Right renal pelvis (tissue), 4 donors: ENCODE results near the gene LDAF1. TPM values are rescaled to one million over a fixed set of nuclear protein-coding genes. Genes with fewer than 3 reads are reported as not detected.
"Not testable (repeated sequence)": the region's sequence is repeated elsewhere in the genome, so short reads cannot be mapped to it uniquely, and the experiment has no call there.

Experiments
- DNase-seq, 4 donors: peaks; one replicate each; pipeline ENCODE4 v3.0.0-alpha.2; 2013; ENCODE audit warnings: low read depth in 4 of 4, low spot score in 3 of 4, missing footprints in 1 of 4
- polyA plus RNA-seq, 4 donors: library from polyadenylated mRNA; unstranded; fragments of 120-200 nt; gene quantifications; one replicate each; pipeline ENCODE4 v1.2.1, GENCODE V29; 2013; ENCODE audit not compliant: insufficient read length in 4 of 4

LDAF1 gene
- polyA plus RNA-seq, 4 donors: 22.8 to 28.6 (median 26.2) TPM

DNA sequence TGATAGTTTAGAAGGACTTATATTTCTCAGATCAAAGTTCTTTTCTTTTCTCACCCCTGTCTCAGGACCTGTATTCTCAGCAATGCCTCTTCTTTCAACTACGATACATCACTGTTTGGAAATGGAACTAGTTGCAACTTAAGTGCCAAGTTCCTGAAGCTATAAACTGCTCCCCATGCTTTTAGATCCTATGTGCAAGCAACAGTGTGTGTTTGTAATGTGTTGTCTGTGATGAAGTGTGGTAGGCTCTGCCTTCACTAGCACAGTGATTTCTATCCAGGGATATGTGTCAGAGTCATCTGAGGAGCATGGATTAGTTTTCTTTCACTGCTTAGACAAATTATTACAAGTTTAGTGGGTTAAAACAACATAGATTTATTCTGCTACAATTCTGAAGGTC lies 34.5 kb downstream of the LDAF1 start:
- no peak for DNase-seq

DNA sequence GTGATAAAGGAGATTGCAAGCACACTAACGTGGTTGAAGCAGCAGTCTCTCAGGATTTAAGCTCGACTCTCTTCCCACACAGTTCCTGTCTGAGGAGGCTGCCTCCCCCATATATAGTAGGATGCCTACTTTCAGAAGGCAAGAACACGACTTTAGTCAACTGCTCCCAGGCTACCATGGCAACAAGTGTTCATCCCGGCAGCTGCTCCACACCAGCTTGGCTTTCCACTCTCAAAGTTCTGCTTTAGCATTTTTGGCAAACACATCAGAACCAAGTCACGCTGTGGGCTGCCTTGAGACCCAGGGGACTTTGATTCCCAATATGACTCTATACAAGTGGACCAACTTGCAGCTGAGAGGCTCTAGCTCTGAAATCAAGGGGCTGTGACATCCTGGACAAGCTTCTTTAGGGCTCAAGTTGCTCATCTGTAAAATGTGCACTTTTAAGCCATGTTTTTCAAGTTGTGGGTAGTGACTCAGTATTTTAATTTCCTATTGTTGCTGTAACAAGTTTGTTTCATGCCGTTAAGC lies 36.4 kb downstream of the LDAF1 start:
- no peak for DNase-seq

DNA sequence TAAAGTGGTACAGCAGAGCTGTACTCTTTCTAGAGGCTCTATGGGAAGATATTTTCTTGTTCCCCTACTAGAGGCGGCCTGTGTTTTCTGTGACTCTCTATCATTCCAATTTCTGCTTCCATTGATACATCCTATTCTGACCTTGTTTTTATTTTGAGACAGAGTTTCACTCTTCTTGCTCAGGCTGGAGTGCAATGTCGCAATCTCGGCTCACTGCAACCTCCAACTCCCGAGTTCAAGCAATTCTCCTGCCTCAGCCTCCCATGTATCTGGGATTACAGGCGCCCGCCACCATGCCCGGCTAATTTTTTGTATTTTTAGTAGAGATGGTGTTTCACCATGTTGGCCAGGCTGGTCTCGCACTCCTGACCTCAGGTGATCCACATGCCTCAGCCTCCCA lies 36.9 kb downstream of the LDAF1 start:
- DNase-seq: not testable (repeated sequence)

DNA sequence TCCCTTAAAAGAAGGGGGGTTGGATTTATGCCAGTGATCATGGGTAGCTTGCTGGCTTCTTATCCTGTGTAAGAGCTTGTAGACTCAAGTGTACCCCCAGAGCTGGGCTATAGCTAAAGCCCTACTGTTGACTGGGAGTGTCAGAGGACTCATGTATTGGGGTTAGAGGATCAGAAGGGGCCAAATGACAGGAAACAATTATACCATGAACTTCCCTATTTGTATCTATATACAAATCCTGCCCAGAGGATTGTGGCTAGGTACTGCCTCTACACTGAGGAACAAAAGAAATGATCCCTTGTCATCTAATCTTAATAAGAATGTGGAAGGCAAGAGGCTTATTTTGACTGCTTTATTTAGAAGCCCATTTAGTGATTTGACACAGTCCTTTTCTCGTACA lies 38.6 kb downstream of the LDAF1 start:
- no peak for DNase-seq

DNA sequence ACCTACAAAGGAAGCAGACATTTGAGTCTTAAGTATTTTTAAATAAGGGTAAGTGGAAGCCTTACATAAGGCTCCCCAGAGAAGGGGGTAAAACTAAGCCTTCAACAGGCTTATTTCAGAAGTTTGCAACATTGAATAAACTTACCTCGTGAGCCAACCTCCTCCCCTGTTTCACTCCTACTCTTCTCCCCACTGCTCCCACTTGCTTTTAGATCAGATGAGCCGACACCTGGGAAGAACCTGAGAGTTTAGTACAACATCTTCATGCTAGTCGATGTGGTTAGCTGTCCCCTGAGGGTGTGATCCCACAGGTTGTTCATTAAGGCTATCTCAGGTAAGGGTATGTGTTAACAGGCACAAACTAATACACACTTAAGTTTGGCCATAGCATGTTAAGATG lies 39.1 kb downstream of the LDAF1 start:
- no peak for DNase-seq

DNA sequence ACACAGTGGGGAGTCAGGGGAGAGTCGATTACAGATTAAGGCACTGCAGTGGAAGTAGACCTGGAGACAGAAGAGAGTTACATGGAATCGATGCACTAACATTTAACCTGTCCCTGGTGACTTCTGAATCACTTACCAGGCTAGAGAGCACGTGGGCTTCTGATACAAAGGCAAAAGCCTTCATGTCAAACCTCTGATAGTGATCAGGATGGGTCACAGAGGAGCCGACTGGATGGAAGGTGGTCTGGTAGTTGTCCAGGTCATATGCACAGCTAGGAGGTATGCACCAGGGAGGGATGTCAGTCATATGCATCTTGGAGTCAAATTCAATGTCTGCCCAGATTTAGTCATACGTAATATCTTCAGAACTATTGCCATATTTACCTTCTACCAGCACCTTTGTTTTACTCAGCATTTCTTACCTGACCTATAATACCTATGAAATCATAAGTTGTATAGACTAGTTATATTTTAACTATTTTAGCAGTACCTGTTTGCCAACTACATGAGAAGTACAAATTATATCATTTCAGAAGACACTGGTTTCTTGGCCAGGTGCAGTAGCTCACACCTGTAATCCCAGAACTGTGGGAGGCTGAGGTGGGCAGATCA lies 41.2 kb downstream of the LDAF1 start:
- DNase-seq: no peak

DNA sequence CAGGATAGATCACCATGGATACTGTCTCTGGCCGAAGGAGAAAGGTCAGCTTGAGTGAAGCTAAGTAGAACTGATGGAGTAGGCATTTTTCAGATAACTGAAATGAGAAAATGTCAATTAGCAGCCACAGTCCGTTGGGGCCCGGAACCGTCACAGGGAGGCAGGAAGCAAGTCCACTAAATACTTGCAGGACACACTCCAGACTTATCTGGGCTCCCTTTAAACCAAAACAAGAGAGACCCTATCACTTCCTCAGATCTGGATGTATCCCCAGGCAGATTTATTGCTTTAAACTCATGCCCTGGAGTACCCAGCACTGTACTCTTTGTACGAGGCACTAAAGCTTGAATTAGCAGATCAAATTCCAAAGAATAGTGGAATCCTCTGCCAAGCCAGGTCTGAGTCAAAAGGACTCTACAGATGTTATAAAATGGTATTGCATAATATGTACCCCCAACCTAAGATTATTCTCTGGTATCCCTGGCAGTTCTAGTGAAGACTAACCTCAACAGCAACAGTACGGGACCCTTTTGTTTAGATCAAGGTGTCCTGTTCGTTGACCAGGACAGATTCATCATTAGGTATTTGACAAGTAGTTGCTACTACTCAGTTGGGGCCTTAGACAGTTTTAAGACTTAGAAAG lies 44.8 kb downstream of the LDAF1 start:
- DNase-seq: no peak

DNA sequence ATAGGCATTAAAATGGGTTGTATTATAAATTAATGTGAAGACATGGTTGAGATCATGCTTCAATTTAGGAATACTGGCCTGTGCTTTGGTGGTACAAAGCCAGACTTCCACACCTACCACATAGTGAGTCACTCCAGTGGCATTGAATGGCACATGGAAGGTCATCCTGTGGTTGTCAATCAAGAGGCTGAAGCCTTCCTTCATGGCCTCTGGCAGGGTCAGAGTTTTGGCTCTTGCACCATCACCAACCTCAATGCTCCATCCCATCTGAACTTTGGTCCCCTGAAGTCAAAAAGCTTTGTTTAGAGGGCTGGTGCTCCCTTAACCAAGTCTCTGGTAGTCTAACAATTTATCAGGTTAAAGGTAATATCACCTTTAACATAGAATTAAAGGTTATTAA lies 46.8 kb downstream of the LDAF1 start:
- DNase-seq: no peak

DNA sequence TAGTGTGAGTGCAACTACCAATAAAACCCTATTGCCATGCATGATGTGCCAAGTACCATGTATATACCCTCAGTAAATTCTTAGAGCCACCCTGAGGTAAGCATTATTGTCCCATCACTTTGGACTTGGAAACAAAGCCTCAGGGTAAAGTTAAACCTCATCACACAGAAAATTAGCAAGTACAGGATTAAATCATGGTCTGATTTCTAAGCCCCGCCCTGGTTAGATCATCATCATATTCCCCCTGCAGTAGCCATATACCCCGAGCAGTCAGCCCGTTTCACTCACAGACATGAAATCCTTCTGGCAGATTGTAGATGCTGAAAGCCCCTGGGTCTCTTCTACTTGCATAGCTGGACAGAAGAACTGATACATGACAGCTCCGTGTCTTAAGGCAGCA lies 48.1 kb downstream of the LDAF1 start:
- no peak for DNase-seq

DNA sequence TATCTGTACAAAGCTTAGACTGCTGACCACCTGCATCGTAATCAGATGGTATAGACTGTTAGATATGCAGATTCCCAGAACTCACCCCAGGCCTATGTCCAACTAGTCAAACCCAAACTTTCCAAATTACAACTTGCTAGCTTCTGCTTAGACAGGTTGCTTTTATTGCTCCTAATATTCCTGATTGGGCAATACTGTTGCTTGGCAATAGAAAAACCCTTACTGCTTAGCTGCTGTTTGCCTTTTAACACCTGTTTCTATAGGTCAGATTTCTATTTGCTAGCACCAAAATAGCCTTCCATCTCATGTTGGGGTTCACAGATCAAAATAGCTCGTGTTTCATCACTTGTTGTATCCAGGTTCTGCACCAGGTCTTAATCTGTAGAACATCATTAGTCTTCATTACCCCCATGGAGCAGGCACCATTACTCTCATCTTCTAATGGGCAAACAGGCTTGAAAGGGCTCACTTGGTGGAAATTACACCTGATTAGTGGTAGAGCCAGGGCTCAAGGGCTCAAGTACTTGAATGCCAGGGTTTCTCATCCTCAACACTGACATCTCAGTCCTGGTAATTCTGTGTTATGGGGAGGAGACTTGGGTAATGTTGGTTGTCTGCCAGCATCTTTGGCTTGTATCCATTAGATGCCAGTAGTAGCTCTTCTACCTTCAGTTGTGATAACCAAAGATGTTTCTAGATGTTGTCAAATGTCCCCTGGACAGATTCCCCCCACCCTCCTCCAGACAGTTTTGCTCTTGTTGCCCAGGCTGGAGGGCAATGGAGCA lies 50.2 kb downstream of the LDAF1 start:
- DNase-seq: no peak

DNA sequence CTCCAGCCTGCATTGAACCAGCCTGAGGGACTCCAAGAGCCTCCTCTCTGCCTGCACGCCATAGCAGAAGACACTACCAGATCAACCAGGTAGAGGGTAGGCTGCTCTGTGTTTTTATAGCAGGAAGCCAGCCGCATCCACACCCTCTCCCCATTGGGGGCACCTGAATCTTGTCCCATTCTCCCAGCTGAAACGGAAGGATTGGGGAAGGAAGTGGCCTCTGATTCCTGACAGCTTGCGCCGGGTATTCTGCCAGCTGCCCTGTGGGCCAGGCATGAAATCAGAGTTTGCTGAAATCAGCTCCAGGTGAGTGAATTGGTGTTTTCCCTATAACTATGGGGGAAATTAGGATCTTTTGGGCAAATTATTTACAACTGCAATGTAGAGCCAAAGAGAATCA lies 53.0 kb downstream of the LDAF1 start, which contains the start of gene ZP2:
Gene ZP2, minus strand, starts transcription at position 89 of the 400 bp plus-strand sequence. Its CDS starts 27 bp downstream, at position 62.
- DNase-seq: no peak

DNA sequence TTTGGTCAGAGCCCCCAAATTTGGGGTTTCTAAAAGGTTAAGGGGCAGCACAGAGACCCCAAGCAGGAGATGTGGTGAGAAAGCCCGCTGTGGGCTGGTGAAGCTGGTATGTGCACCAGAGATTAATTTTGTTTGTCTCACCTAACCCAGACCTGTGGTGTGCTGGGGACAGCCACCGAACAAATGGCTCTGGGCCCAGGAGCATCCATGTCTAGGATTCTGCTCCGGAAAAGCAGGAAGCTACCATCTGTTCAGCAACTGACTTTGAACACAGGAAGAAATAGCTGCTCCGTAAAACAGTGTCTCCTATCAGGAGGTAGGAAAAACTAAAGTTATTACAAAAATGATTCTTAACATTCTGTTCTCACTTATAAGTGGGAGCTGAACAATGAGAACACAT lies 55.6 kb downstream of the LDAF1 start:
- DNase-seq: no peak

DNA sequence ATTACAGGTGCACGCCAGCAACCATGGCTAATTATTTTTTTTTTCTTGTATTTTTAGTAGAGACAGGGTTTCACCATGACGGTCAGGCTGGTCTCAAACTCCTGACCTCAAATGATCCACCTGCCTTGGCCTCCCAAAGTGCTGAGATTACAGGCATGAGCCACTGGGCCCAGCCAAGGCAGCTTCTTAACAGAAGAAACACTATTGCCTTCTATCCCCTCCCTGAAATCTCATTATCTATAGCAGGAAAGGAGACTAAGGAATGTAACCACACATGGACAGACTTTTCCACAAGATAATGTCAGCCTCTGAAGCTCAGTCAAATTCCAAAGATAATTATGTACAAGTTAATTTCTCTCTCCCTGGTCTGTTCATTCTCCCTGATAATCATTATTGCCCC lies 58.6 kb downstream of the LDAF1 start:
- DNase-seq: no peak

DNA sequence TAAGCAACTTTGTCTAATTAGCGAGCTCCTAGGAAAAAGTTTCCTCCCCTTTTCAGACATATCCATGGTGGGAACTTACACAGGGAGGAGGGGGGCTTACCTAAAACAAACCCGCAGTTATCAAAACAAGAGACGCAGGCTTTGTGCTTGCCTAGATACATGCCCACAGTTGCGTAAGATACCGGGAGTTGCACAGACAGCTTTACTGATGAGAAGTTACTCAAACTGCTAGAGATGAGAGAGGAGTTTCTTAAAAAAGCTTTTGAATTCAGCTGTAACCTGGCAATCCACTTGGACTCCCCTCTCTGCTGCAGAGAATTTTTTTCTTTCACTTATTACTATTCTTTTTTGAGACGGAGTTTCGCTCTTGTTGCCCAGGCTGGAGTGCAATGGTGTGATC lies 59.7 kb downstream of the LDAF1 start:
- DNase-seq: no peak

DNA sequence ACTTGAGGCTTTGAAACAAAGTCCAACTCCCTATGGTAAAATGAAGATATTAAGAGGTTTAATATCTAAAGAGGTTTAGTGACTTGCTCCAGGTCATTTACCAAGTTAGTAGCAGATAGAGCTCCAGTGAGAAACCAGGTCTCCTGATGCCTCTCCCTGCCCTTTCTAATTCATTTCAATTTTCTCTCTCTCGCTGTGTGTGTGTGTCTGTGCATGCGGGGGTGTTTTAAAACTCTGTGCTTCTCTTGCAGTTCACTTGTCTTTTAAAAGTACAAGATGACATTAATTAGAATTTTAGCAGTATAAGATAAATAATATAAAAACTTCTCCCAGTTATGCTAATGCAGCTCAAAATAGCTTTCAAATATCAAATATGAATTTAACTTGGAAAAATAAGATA lies 61.1 kb downstream of the LDAF1 start:
- no peak for DNase-seq

DNA sequence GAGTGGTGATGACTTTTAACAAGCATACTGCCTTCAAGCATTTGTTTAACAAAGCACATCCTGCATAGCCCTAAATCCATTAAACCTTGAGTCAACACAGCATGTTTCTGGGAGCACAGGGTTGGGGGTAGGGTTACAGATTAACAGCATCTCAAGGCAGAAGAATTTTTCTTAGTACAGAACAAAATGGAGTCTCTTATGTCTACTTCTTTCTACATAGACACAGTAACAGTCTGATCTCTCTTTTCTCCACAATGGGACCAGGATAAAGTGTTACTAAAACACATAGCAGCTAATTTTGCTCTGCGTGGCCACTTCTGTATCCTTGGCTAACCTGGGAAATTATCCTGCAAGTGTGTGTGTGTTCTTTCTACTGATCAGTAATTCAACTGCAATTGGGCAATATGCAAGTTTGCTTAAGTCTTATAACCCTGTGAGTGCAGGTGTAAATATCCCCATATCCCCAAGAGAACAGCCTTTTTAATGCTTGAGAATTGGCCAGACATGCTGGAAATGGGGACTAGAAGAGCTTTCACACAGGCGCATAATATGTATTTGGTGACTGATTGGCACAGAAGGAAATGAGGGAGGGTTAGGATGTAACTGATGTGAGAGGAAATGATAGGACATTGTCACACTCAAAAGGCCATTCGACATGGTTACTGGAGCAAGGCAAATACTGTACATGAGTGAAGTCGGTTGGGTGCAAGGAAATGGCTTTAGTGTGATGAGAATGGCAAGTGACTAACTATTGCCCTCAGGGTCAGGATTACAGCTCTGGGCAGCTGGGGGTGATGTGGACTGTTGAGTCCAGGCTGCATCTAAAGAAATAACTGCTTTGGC lies 64.2 kb downstream of the LDAF1 start:
- DNase-seq: no peak

DNA sequence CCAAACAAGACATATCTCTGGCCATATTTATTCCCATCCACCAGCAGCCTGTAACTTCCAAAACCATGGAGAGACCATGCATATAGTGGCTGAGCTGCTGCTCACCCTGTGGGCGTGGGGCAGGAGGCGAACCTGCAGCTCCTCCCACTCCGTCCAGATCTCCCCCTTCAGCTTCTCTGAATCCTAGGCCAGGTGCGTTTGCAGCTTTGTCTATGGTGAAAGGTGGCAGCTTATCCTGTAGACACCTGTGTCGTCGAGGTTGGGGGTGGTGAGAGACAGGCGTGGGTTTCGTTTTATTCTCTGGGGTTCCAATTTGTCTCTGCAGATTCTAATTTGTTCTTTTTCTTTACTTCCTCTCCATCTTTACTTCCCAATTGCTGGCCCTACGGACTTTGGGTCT lies 65.3 kb downstream of the LDAF1 start:
- DNase-seq: no peak

DNA sequence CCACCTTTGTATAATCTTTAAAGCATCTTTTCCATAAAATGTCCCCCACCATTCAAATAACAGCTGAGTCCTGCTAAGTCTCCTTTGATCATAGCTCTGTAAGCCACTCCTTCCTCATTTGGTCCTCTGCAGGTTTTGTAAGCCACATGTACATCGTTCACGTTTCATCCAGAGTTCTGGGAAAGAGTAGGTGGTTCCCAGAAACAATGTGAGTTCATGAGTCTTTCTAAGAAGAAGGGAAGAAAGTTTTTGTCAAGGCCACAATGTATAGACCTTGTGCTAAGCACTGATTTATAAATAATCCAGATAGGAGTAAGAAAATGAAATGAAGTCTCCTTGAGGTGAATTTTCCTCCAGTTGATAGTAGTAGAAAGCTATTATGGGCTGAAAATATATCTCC lies 66.3 kb downstream of the LDAF1 start:
- DNase-seq: no peak

DNA sequence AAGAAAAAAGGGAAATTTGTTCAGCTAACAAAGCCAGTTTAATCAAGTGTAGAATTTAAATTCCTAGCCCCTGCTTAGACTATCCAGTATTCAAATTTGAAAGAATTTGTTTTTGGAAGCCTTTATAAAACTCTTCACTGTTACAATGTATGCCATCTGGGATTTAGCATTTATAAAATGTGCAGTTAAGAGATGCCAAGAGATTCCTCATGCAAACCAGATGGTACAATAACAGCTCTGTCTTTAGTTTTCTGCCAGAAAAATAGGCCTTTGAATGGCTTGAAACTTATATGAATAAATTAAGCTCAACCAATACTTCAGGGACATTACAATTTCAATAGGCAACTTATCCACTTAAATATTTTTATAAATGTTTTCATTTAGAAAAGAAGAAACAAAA lies 68.3 kb downstream of the LDAF1 start:
- no peak for DNase-seq

DNA sequence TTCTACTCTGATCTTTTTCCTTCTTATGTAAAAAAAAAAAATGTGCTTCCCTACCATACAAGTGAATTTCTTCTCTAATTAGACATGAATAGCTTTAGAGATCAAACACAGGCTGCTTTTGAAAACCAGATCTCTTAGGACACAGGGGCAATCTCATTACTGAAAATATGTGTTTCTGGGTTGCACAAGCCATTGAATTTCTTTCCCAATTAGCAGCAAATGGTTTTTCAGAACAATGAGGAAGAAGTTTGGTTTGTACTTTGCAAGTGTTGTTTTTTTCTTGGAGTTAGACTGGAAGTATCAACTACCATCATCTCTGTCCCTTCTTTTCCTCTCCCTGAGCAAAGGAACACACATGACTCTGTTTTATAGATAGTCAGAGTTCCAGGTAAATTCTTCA lies 69.4 kb downstream of the LDAF1 start:
- no peak for DNase-seq

DNA sequence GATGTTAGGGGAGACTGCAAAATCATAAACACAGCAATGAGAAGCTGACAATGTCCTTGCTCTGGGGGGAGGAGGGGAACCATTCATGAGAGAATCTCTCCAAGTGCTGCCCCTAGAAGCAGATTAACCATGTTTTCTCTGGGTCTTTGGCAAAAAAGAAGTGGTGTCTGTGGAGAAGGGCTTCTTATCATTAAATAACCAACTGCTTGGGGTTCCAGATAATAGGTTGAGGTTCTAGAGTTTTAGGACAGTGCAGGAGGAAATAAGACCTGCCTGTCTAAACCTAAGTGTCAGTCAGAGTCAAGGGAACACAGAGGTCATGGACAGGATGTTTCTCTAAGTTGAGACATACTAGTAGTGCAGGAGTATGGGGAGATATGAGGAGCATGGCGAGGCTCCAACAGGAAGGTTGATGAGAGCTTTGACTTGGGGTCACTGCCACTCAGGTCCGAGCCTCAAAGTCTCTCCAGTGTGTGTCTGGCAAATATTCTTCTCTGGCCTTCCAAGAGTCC lies 69.9 kb downstream of the LDAF1 start:
- no peak for DNase-seq
